Left ventricle myocardium inferior (tissue), 1 donor: ENCODE results near the gene ADGRG1. TPM values are rescaled to one million over a fixed set of nuclear protein-coding genes. Genes with fewer than 3 reads are reported as not detected.

Source experiments
- DNase-seq: peaks from one replicate; pipeline ENCODE4 v3.0.0-alpha.2; 2020
- H3K27ac ChIP-seq: fragments of 200-600 bp; replicated peaks from 2 replicates; pipeline ENCODE4 v1.8.0; 2021
- H3K27me3 ChIP-seq: fragments of 200-600 bp; 2 replicates; pipeline ENCODE4 v1.8.0; 2021; ENCODE audit warnings: low read depth
- H3K36me3 ChIP-seq: fragments of 200-600 bp; 2 replicates; pipeline ENCODE4 v1.8.0; 2021
- H3K4me1 ChIP-seq: fragments of 200-600 bp; 2 replicates; pipeline ENCODE4 v1.8.0; 2021
- H3K4me3 ChIP-seq: fragments of 200-600 bp; 2 replicates; pipeline ENCODE4 v1.8.0; 2021; ENCODE audit warnings: mild to moderate bottlenecking, moderate library complexity
- H3K9me3 ChIP-seq: fragments of 200-600 bp; replicated peaks from 2 replicates; pipeline ENCODE4 v1.8.0; 2021
- intact Hi-C: fragments of 100-400 bp; cut with micrococcal nuclease; formaldehyde crosslinking; loops from one replicate; pipeline ENCODE4 v1.11.0; 2022
- total RNA-seq: library from RNA; stranded (reverse); fragmentation: NEBNext Ultra II Directional; extraction: Animal tissue kit (Norgen Biotek cat#: 25700); gene quantifications from one replicate; pipeline ENCODE4 v1.2.1, GENCODE V29; 2021
- TF ChIP-seq, protein P1 (sequence below): fragments of 200-600 bp; IDR thresholded peaks from 2 replicates; pipeline ENCODE4 v1.8.0; 2021; ENCODE audit warnings: antibody characterized with exemption, mild to moderate bottlenecking, borderline replicate concordance
- donor health status: DM: no; HTN: yes; CAD: no; lungs with severe emphysema.

The ADGRG1 gene
- total RNA-seq, 1 donor from 2014 or later: 21.3 TPM

DNA sequence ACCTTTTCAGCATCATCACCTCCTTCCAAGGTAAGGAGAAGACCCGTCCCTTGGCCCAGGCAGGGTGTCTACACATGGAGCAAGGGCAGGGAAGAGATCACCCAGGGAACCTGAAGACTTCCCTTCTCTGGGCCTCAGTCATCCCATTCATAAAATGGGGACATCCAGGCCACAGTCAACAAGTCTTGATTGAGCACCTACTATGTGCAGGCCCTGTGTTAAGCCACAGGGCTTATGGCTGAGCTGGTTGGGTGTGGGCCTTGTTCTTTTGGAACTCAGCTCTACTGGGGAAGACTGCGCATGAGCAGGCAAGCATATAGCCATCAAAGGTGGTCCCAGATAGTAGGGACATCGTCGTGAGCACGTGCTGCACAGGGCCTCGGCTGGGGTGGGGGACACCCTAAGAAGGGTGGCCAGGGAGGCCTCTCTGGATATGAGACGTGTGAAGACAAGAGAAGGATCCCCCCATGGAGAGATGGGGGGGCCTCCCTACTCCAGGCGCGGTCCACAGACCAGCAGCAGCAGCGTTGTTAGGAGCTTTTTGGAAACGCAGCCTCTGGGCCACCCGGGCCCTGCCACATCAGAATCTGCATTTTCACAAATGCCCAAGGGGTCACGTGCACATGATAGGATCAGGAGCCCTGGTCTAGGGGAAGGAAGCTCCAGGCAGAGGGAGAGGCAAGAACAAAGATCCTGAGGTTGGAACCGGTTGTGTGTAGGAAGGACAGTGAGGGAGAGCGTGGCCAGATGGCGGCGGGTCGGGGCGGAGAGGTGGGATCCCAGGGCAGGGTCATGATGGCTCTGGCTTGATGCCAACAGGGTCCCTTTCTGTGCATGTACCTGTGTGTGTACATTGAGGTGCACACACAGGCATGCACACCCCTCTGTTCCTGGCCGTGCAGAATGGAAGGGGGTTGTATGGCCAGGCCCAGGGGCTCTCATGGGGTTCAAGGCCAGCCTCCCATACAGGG, 33.8 kb downstream of the ADGRG1 start:
- Histone ChIP-seq H3K27me3 (no peaks in the 10 kb centered on the region), H3K27ac (no peak overlapping the region), H3K4me3 (no peak overlapping the region), H3K4me1 (no peaks in the 10 kb centered on the region), H3K9me3 (no peaks in the 10 kb centered on the region), H3K36me3 (peaks cover 22% of the 10 kb centered on the region)
- DNase-seq: no peak
- intact Hi-C loops: no loop called here
- TF ChIP-seq, protein P1, sequence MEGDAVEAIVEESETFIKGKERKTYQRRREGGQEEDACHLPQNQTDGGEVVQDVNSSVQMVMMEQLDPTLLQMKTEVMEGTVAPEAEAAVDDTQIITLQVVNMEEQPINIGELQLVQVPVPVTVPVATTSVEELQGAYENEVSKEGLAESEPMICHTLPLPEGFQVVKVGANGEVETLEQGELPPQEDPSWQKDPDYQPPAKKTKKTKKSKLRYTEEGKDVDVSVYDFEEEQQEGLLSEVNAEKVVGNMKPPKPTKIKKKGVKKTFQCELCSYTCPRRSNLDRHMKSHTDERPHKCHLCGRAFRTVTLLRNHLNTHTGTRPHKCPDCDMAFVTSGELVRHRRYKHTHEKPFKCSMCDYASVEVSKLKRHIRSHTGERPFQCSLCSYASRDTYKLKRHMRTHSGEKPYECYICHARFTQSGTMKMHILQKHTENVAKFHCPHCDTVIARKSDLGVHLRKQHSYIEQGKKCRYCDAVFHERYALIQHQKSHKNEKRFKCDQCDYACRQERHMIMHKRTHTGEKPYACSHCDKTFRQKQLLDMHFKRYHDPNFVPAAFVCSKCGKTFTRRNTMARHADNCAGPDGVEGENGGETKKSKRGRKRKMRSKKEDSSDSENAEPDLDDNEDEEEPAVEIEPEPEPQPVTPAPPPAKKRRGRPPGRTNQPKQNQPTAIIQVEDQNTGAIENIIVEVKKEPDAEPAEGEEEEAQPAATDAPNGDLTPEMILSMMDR: no peak

DNA sequence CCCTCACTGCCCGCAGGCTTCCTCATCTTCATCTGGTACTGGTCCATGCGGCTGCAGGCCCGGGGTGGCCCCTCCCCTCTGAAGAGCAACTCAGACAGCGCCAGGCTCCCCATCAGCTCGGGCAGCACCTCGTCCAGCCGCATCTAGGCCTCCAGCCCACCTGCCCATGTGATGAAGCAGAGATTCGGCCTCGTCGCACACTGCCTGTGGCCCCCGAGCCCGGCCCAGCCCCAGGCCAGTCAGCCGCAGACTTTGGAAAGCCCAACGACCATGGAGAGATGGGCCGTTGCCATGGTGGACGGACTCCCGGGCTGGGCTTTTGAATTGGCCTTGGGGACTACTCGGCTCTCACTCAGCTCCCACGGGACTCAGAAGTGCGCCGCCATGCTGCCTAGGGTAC, 35.0 kb downstream of the ADGRG1 start:
- Histone ChIP-seq H3K9me3 (no peaks in the 10 kb centered on the region), H3K4me3 (no peak overlapping the region), H3K36me3 (peaks cover 16% of the 10 kb centered on the region), H3K27me3 (peaks cover 6% of the 10 kb centered on the region), H3K4me1 (no peaks in the 10 kb centered on the region), H3K27ac (no peak overlapping the region)
- TF ChIP-seq, protein P1: no peak
- DNase-seq: no peak
- intact Hi-C loops: no loop called here

DNA sequence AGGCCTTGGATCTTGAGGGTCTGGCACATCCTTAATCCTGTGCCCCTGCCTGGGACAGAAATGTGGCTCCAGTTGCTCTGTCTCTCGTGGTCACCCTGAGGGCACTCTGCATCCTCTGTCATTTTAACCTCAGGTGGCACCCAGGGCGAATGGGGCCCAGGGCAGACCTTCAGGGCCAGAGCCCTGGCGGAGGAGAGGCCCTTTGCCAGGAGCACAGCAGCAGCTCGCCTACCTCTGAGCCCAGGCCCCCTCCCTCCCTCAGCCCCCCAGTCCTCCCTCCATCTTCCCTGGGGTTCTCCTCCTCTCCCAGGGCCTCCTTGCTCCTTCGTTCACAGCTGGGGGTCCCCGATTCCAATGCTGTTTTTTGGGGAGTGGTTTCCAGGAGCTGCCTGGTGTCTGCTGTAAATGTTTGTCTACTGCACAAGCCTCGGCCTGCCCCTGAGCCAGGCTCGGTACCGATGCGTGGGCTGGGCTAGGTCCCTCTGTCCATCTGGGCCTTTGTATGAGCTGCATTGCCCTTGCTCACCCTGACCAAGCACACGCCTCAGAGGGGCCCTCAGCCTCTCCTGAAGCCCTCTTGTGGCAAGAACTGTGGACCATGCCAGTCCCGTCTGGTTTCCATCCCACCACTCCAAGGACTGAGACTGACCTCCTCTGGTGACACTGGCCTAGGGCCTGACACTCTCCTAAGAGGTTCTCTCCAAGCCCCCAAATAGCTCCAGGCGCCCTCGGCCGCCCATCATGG, 35.7 kb downstream of the ADGRG1 start:
- peaks cover 15% of the 10 kb centered on the region for H3K36me3 ChIP-seq
- intact Hi-C loops: no loop called here
- TF ChIP-seq, protein P1: no peak
- DNase-seq: no peak
- H3K9me3 ChIP-seq: no peaks in the 10 kb centered on the region
- no peaks in the 10 kb centered on the region for H3K4me1 ChIP-seq
- H3K27me3 ChIP-seq: peaks cover 13% of the 10 kb centered on the region
- H3K4me3 ChIP-seq: no peak overlapping the region
- no peak overlapping the region for H3K27ac ChIP-seq

DNA sequence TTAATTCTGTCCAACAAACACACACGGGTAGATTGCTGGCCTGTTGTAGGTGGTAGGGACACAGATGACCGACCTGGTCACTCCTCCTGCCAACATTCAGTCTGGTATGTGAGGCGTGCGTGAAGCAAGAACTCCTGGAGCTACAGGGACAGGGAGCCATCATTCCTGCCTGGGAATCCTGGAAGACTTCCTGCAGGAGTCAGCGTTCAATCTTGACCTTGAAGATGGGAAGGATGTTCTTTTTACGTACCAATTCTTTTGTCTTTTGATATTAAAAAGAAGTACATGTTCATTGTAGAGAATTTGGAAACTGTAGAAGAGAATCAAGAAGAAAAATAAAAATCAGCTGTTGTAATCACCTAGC, 36.2 kb downstream of the ADGRG1 start:
- no peaks in the 10 kb centered on the region for H3K9me3 ChIP-seq
- no peak overlapping the region for H3K27ac ChIP-seq
- H3K36me3 ChIP-seq: peaks cover 15% of the 10 kb centered on the region
- DNase-seq: no peak
- no peaks in the 10 kb centered on the region for H3K4me1 ChIP-seq
- H3K27me3 ChIP-seq: peaks cover 13% of the 10 kb centered on the region
- intact Hi-C loops: no loop called here
- H3K4me3 ChIP-seq: no peak overlapping the region
- TF ChIP-seq, protein P1: no peak

DNA sequence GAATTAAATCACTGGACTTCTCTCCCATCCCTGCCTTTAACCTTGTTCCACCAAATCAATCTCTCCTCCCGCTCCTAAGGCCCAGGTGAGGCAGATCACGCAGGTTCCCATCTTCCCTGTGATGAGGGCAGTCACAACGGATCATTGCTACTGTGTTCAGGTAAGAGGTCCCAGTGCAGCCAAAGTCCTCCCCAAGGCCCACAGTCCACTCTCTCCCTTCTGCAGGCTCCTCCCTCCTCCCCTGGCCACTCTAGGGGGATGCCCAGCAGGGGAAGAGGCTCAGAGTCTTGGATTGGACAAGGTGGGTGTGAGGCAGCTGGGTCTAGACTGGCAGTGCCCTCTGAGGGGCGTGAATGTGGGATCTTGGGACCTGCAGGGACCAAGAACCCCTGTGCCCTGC, 37.1 kb downstream of the ADGRG1 start:
- TF ChIP-seq, protein P1: no peak
- DNase-seq: no peak
- Histone ChIP-seq H3K4me3 (no peak overlapping the region), H3K27ac (no peak overlapping the region), H3K27me3 (peaks cover 13% of the 10 kb centered on the region), H3K4me1 (no peaks in the 10 kb centered on the region), H3K9me3 (no peaks in the 10 kb centered on the region), H3K36me3 (peaks cover 13% of the 10 kb centered on the region)
- intact Hi-C loops: no loop called here
